ENCODE results near the gene KCNA10. TPM values are rescaled to one million over a fixed set of nuclear protein-coding genes. Genes with fewer than 3 reads are reported as not detected.

The KCNA10 gene
- polyA plus RNA-seq, 1 donor (not counting 4 experiments of a cell fraction or from before 2014, with no cell fraction given): not detected

DNA sequence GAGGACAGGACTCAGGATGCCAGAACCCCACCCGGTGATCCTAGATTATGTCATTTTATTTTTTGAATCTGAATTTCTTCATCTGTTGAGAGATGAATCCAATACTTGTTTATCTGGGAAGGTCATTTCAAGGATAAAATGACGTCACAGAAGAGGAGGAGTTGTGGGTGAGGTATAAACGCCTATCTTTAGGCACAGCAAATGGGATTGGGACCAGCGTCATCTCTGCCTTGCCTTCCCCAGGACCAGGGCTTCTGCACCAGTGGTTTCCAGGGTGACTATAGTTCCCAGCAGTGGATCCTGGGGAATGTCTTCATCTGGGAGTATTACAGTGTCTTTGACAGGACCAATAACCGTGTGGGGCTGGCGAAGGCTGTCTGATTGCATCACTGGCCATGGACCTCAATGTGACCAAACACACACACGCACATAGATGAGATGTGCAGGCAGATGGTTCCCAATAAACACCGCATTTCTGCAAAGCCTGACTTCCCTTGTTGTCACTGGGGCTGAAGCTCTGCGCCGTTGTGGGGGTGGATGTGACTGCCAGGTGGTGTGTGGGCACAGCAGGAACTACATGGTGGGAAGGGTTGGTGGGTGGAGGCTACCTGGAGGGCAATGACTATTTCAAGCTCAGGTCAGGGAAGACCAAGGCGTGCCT is 28.1 kb downstream of the KCNA10 start:
- no peak overlapping the region for H2AFZ ChIP-seq (ENCODE audit: control insufficient read depth, low read length)

DNA sequence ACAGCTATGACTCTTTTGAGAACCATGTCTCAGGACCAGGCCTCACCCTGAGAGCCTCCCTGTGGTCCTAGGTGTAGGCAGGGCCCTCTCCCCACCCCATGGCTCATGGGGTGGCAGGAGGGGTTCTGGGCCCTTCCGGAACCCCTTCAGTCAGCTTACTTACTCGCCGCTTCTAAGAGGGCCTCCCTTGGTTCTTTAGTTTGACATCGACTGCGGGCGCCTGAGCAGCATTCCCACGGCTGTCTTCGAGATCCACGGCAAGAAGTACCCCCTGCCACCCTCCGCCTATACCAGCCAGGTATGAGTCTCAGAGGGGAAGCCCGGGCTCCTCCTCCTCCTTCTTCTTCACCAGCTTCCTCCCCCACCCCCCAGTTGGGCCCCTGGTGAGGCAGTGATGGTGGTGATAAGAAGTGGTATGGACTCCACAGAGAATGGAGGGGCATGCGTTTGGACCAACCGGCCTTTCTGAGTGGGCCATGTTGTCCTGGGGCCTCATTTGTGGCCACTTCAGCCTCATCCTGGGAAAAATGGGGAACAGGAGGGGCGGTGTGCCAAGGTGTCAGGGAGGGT is 28.9 kb downstream of the KCNA10 start:
- Histone ChIP-seq H3K4me2 (ENCODE audit: control insufficient read depth, extremely low read depth, insufficient read depth, low read depth, low read length) (no peak overlapping the region), H4K20me1 (ENCODE audit: control insufficient read depth, extremely low read depth, insufficient read depth, low read length) (no peaks in the 10 kb centered on the region), H3K9ac (ENCODE audit: control insufficient read depth, extremely low read depth, insufficient read depth, low read length) (no peak overlapping the region), H3K9me3 (ENCODE audit: control insufficient read depth, low read depth, low read length) (no peaks in the 10 kb centered on the region), H3K27ac (ENCODE audit: control insufficient read depth, insufficient read depth, low read length) (no peak overlapping the region), H3K79me2 (ENCODE audit: control insufficient read depth, insufficient read depth, low read length) (no peaks in the 10 kb centered on the region), H3K4me3 (ENCODE audit: control insufficient read depth in 2 of 3, extremely low read depth in 1 of 3, insufficient read depth in 2 of 3, low read depth in 1 of 3, low read length in 3 of 3) (no peak overlapping the region), H2AFZ (ENCODE audit: control insufficient read depth, low read length) (no peak overlapping the region), H3K4me1 (ENCODE audit: control insufficient read depth, extremely low read depth, insufficient read depth, low read length) (peaks cover 15% of the 10 kb centered on the region), H3K9me1 (ENCODE audit: control insufficient read depth, extremely low read depth, insufficient read depth, low read length) (no peaks in the 10 kb centered on the region), H3K27me3 (ENCODE audit: control insufficient read depth, extremely low read depth, insufficient read depth, low read length) (no peaks in the 10 kb centered on the region), H3K36me3 (ENCODE audit: control insufficient read depth in 2 of 2, extremely low read depth in 1 of 2, insufficient read depth in 2 of 2, low read length in 2 of 2) (no peaks in the 10 kb centered on the region)
- dilution Hi-C loops (cut with MboI; ENCODE audit: extremely low pct_ligation_motif_present, low sequenced_read_pairs): no loop called here
- FAIRE-seq (no peak), DNase-seq (ENCODE audit: low read depth, low spot score) (no peak)
- TF ChIP-seq EZH2 (IDR thresholded peaks at IDR 0.05; ENCODE audit: low read length): no peak
- TF ChIP-seq, protein P1, sequence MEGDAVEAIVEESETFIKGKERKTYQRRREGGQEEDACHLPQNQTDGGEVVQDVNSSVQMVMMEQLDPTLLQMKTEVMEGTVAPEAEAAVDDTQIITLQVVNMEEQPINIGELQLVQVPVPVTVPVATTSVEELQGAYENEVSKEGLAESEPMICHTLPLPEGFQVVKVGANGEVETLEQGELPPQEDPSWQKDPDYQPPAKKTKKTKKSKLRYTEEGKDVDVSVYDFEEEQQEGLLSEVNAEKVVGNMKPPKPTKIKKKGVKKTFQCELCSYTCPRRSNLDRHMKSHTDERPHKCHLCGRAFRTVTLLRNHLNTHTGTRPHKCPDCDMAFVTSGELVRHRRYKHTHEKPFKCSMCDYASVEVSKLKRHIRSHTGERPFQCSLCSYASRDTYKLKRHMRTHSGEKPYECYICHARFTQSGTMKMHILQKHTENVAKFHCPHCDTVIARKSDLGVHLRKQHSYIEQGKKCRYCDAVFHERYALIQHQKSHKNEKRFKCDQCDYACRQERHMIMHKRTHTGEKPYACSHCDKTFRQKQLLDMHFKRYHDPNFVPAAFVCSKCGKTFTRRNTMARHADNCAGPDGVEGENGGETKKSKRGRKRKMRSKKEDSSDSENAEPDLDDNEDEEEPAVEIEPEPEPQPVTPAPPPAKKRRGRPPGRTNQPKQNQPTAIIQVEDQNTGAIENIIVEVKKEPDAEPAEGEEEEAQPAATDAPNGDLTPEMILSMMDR (optimal IDR thresholded peaks at IDR 0.05 in 1 of 3, IDR thresholded peaks at IDR 0.05 in 1 of 3, conservative IDR thresholded peaks at IDR 0.05 in 1 of 3; ENCODE audit: extremely low read depth in 1 of 3, insufficient read depth in 2 of 3, low read length in 3 of 3): no peak

More for the DNA sequence above, 28.1 kb downstream of the KCNA10 start:
- H3K9me3 ChIP-seq (ENCODE audit: control insufficient read depth, low read depth, low read length): no peaks in the 10 kb centered on the region
- no peaks in the 10 kb centered on the region for H3K27me3 ChIP-seq (ENCODE audit: control insufficient read depth, extremely low read depth, insufficient read depth, low read length)
- no peaks in the 10 kb centered on the region for H3K9me1 ChIP-seq (ENCODE audit: control insufficient read depth, extremely low read depth, insufficient read depth, low read length)
- H4K20me1 ChIP-seq (ENCODE audit: control insufficient read depth, extremely low read depth, insufficient read depth, low read length): no peaks in the 10 kb centered on the region
- no peaks in the 10 kb centered on the region for H3K36me3 ChIP-seq (ENCODE audit: control insufficient read depth in 2 of 2, extremely low read depth in 1 of 2, insufficient read depth in 2 of 2, low read length in 2 of 2)
- FAIRE-seq (no peak), DNase-seq (ENCODE audit: low read depth, low spot score) (no peak)
- peaks cover 15% of the 10 kb centered on the region for H3K4me1 ChIP-seq (ENCODE audit: control insufficient read depth, extremely low read depth, insufficient read depth, low read length)
- no peaks in the 10 kb centered on the region for H3K79me2 ChIP-seq (ENCODE audit: control insufficient read depth, insufficient read depth, low read length)
- no peak overlapping the region for H3K27ac ChIP-seq (ENCODE audit: control insufficient read depth, insufficient read depth, low read length)
- no peak overlapping the region for H3K4me3 ChIP-seq (ENCODE audit: control insufficient read depth in 2 of 3, extremely low read depth in 1 of 3, insufficient read depth in 2 of 3, low read depth in 1 of 3, low read length in 3 of 3)
- dilution Hi-C loops (cut with MboI; ENCODE audit: extremely low pct_ligation_motif_present, low sequenced_read_pairs): no loop called here
- no peak overlapping the region for H3K4me2 ChIP-seq (ENCODE audit: control insufficient read depth, extremely low read depth, insufficient read depth, low read depth, low read length)
- H3K9ac ChIP-seq (ENCODE audit: control insufficient read depth, extremely low read depth, insufficient read depth, low read length): no peak overlapping the region
- TF ChIP-seq, protein P1 (optimal IDR thresholded peaks at IDR 0.05 in 1 of 3, IDR thresholded peaks at IDR 0.05 in 1 of 3, conservative IDR thresholded peaks at IDR 0.05 in 1 of 3; ENCODE audit: extremely low read depth in 1 of 3, insufficient read depth in 2 of 3, low read length in 3 of 3): no peak
- TF ChIP-seq EZH2 (IDR thresholded peaks at IDR 0.05; ENCODE audit: low read length): no peak

Data from keratinocyte (primary cell).